SK-N-MC (cell line): ENCODE results near the gene RCAN2.

ENCODE experiments used
- FOXP2 ChIP-seq: optimal IDR thresholded peaks from 2 replicates; pipeline ENCODE3; 2011; ENCODE audit warnings: mild to moderate bottlenecking, moderate library complexity; ENCODE audit not compliant: insufficient read depth; ENCODE audit errors: extremely low read length, control extremely low read depth
- POLR2AphosphoS5 ChIP-seq: IDR thresholded peaks from 2 replicates; pipeline ENCODE4 v1.6.1; 2012; ENCODE audit warnings: mild to moderate bottlenecking, low read depth, low read length, borderline replicate concordance

DNA sequence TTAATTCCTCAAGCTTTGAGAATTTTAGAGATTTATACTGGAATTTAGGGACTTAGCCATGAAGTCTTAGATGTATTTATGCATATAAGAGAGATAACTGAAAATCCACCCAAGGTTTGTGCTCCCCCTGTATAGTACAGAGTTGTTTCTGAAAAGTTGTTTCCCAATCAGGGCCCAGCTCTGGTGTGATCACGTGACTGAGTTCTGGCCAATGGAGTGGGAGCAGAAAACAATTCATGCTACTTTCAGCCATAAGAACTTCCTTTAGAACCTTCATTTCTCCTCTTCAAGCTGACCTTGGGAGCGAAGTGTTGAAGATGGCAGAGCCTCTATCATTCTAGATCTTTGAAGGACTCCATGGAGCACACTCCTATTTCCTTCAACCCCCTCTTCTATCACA lies 151.0 kb downstream of the RCAN2 start:
- no peak for TF ChIP-seq POLR2AphosphoS5
- no peak for TF ChIP-seq FOXP2
